Measurements from ENCODE around the gene DHX32. TPM values are rescaled to one million over a fixed set of nuclear protein-coding genes. Genes with fewer than 3 reads are reported as not detected.

The DHX32 gene
- total RNA-seq, 1 experiment from 2014 or later: 45.6 TPM

DNA sequence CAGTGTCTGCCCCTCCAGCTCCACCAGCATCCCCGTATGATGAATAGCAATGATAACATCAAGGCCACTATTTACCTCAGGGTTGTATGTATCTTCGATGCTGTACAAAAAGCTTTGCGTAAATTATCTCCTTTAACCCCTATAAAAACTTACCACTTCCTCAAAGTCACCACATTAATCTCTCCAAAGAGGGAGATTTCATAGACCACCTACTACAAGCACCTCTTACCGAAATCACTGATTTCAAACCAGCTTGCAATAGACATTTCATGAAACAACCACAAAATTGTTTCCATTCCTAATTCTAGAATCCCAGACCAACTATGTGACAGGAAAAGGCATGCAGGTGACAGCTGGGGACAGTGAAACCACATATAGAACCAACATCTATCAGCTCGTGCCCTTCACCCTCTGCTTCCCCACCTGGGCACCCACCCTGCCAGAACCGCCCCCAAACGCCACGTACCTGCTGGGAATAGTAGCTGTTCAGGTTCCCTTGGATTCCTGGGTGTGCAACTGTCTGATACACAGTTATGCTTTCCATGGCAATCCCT, 85.4 kb downstream of the DHX32 start:
- Mint-ChIP-seq H3K27me3 (ENCODE audit: insufficient read depth, unreplicated experiment) (no peaks in the 10 kb centered on the region), H3K9me3 (ENCODE audit: unreplicated experiment) (no peaks in the 10 kb centered on the region), H3K36me3 (ENCODE audit: insufficient read depth, unreplicated experiment) (peaks cover 49% of the 10 kb centered on the region), H3K4me1 (ENCODE audit: insufficient read depth, unreplicated experiment) (no peaks in the 10 kb centered on the region), H3K27ac (ENCODE audit: low read depth, unreplicated experiment) (no peak overlapping the region), H3K4me3 (ENCODE audit: unreplicated experiment) (no peak overlapping the region)
- TF ChIP-seq, protein P1, sequence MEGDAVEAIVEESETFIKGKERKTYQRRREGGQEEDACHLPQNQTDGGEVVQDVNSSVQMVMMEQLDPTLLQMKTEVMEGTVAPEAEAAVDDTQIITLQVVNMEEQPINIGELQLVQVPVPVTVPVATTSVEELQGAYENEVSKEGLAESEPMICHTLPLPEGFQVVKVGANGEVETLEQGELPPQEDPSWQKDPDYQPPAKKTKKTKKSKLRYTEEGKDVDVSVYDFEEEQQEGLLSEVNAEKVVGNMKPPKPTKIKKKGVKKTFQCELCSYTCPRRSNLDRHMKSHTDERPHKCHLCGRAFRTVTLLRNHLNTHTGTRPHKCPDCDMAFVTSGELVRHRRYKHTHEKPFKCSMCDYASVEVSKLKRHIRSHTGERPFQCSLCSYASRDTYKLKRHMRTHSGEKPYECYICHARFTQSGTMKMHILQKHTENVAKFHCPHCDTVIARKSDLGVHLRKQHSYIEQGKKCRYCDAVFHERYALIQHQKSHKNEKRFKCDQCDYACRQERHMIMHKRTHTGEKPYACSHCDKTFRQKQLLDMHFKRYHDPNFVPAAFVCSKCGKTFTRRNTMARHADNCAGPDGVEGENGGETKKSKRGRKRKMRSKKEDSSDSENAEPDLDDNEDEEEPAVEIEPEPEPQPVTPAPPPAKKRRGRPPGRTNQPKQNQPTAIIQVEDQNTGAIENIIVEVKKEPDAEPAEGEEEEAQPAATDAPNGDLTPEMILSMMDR (IDR thresholded peaks at IDR 0.05; ENCODE audit: unreplicated experiment): no peak
- no peak for DNase-seq (ENCODE audit: unreplicated experiment)
- CTCF ChIA-PET: no interaction called here
- BruUV-seq (replicated peaks): no TSS peak
- POLR2A ChIA-PET: no interaction called here
- intact Hi-C loops (cut with micrococcal nuclease): no loop called here

- Mint-ChIP-seq H3K4me3 (ENCODE audit: unreplicated experiment) (no peak overlapping the region), H3K27ac (ENCODE audit: low read depth, unreplicated experiment) (no peak overlapping the region), H3K4me1 (ENCODE audit: insufficient read depth, unreplicated experiment) (no peaks in the 10 kb centered on the region), H3K27me3 (ENCODE audit: insufficient read depth, unreplicated experiment) (no peaks in the 10 kb centered on the region), H3K9me3 (ENCODE audit: unreplicated experiment) (no peaks in the 10 kb centered on the region), H3K36me3 (ENCODE audit: insufficient read depth, unreplicated experiment) (peaks cover 49% of the 10 kb centered on the region)
- TF ChIP-seq, protein P1 (IDR thresholded peaks at IDR 0.05; ENCODE audit: unreplicated experiment): no peak
- intact Hi-C loops (cut with micrococcal nuclease): no loop called here
- ChIA-PET POLR2A (no interaction called here), CTCF (no interaction called here)
- DNase-seq (ENCODE audit: unreplicated experiment): no peak
- BruUV-seq (replicated peaks): no TSS peak
Observed at GRCh38 chr10:125795128-125795527, 86.0 kb downstream of the DHX32 start.

GRCh38 chr10:125792342-125793300, 88.5 kb downstream of the DHX32 start:
- CTCF ChIA-PET: no interaction called here
- intact Hi-C loops (cut with micrococcal nuclease): no loop called here
- Mint-ChIP-seq H3K27ac (ENCODE audit: low read depth, unreplicated experiment) (no peak overlapping the region), H3K27me3 (ENCODE audit: insufficient read depth, unreplicated experiment) (no peaks in the 10 kb centered on the region), H3K4me1 (ENCODE audit: insufficient read depth, unreplicated experiment) (no peaks in the 10 kb centered on the region), H3K4me3 (ENCODE audit: unreplicated experiment) (no peak overlapping the region), H3K9me3 (ENCODE audit: unreplicated experiment) (no peaks in the 10 kb centered on the region), H3K36me3 (ENCODE audit: insufficient read depth, unreplicated experiment) (peaks cover 56% of the 10 kb centered on the region)
- POLR2A ChIA-PET: interaction anchor here (0.6 to 0.7 kb wide), 2 partner anchors 21 to 63 kb away, joined by 3 read pairs; no protein-coding TSS in a partner anchor
- TF ChIP-seq, protein P1 (IDR thresholded peaks at IDR 0.05; ENCODE audit: unreplicated experiment): no peak
- no TSS peak for BruUV-seq (replicated peaks)
- no peak for DNase-seq (ENCODE audit: unreplicated experiment)

DNA sequence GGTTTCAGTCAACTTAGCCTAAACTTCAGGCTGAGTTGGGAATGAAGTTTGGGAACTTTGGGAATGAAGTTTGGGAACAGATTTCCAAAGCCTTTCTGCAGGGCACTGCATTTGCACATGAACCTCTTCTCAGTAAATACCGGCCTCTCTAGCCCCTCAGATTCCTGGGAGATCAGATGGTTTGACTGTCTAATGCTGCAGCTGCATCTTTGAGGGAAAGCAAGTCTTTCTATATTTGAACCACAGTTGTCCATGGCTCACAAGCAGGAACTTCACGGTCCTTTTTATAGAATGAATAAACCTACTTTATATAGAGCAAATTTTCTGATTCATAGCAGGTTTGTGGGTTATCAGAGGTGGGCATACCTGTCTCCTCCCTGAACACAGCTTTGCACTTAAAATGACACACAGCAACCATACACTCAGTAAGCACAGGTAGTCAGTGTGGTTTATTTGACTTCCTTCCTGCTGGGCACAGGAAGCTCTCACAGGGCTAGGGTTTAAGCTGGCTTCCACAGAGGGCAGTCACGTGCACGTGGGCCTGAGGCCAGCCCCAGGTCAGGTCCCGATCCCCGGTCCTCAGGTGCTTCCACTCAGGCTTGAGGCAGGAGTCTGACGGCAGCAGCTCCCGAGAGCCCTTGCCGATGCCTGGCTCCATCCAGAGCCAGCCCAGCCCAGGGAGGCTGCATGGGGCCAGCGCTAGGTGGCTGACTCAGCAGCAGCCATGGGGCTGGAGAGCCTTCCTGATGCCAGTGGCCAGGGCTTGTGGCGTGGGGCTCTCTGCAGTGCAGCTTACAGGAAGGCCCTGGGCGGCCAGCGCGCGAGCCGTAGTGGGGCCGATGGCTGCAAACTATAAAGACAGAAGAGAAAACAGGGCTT, 92.7 kb downstream of the DHX32 start:
- no peak for DNase-seq (ENCODE audit: unreplicated experiment)
- Mint-ChIP-seq H3K27me3 (ENCODE audit: insufficient read depth, unreplicated experiment) (no peaks in the 10 kb centered on the region), H3K9me3 (ENCODE audit: unreplicated experiment) (no peaks in the 10 kb centered on the region), H3K4me3 (ENCODE audit: unreplicated experiment) (no peak overlapping the region), H3K27ac (ENCODE audit: low read depth, unreplicated experiment) (no peak overlapping the region), H3K36me3 (ENCODE audit: insufficient read depth, unreplicated experiment) (peaks cover 44% of the 10 kb centered on the region), H3K4me1 (ENCODE audit: insufficient read depth, unreplicated experiment) (no peaks in the 10 kb centered on the region)
- POLR2A ChIA-PET: interaction anchor here (0.5 kb wide), 1 partner anchor 37 kb away, joined by 3 read pairs; no protein-coding TSS in a partner anchor
- CTCF ChIA-PET: no interaction called here
- BruUV-seq (replicated peaks): no TSS peak
- intact Hi-C loops (cut with micrococcal nuclease): no loop called here
- TF ChIP-seq, protein P1 (IDR thresholded peaks at IDR 0.05; ENCODE audit: unreplicated experiment): no peak
